Activated CD4-positive, alpha-beta T cell treated with anti-CD3 and anti-CD28 coated beads, Interleukin-2, amount 50 U/mL, for 16 hours (primary cell): ENCODE data around the gene LARGE1.

Experiments
- DNase-seq: peaks from one replicate; pipeline ENCODE4 v3.0.0-alpha.2; 2020

The LARGE1 gene

DNA sequence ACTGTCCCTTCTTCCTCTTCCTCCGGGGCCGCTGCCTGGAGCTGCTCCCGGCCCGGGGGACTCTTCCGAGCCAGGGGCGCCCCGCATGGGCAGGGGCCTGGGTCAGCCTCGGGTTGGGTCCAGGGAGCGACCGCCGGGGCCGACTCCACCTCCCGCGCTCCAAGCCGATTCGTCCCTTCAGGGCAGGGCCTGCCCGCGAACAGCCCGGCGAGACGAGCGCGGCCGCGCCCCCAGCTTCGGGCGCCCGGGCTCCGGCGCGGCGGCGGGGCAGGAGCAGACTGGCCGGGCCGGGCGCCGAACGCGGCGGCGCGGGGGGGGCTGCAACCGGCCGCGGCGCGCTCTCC is at the start of gene LARGE1:
TSS of gene LARGE1 (minus strand) at position 280 of the 344 bp plus-strand sequence.
- DNase-seq, result no peak

DNA sequence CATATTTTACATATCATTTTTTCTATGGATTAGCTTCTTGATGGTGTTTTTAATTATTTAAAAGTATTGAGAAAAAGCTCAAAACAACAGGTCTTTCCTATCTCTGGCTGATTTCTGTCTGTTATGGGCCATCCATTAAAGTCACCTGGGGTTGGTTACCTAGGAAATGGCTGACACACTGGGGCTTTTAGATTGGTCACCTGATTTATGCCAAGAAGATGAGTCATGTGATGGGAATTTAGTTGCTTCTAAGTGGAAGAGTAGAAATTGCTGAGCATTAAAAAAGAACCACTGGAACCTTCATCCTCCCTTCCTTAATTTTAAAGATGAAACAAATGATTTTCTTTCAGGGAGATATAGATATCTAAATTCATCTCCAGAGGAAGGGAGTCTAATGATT is 48.8 kb upstream of the LARGE1 start:
- no peak for DNase-seq

DNA sequence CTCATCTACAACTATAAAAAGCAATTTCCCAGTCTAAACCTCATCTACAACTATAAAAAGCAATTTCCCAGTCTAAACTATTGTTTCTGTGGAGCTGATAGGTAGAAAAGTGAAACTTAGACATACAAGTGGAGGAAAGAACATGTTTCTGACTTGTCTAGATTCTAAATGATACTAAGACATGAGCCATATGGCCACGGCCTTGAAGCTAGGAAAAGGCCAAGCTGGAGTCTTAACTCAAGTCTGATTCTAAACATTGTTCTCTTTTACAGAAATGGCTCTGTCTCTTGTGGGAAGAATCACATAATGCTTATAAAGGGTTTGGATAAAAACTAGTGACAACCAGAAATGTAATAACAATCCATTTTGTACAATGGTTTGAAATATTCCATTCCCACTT is 43.8 kb upstream of the LARGE1 start:
- DNase-seq, result no peak

DNA sequence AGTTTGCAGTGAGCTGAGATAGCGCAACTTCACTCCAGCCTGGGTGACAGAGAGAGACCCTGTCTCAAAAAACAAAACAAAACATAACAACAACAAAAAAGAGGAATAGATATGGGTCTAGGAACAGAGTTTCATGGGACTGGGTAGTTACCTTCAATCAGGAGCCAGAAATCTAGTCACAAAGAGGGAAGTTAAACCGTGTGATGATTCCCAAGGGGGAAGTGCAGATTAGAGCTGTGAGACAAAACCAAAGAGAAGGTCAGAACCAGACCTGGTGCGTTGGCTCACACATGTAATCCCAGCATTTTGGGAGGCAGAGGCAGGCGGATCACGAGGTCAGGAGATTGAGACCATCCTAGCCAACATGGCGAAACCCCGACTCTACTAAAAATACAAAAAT is 42.1 kb upstream of the LARGE1 start:
- DNase-seq, result no peak

DNA sequence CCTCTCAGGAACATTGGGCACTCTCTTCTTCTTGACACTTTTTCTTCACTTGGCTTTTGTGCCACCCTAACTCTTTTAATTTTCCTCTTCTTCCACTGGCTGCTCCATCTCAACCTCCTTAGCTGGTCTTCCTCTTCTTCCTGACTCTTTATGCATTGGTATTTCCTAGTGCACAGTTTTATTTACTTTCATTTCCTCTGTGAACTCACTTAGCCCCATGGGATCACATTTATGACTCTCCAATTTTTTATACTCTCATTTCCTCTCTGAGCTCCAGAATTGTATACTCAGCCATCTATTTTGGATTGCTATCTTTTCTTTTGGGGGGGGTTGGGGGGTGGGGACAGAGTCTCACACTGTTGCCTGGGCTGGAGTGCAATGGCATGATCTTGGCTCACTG is 38.5 kb upstream of the LARGE1 start:
- no peak for DNase-seq

DNA sequence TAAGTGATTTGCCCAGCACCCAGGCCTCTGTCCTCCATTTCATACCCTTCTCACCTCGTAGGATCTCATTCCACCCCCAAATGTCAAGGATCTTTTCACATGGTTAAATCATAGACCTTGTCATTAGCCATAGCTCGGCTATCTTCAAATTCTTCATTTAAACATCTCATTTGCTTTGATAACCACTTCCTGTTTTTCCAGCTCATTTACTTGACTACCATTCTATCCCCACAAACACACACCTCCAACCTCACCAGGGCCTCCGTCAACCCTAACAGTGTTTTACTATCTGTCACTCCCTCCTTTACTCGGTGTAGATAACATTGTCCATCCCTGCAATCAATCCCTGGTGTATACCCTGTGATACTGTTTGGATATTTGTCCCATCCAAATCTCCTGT is 36.8 kb upstream of the LARGE1 start:
- no peak for DNase-seq

DNA sequence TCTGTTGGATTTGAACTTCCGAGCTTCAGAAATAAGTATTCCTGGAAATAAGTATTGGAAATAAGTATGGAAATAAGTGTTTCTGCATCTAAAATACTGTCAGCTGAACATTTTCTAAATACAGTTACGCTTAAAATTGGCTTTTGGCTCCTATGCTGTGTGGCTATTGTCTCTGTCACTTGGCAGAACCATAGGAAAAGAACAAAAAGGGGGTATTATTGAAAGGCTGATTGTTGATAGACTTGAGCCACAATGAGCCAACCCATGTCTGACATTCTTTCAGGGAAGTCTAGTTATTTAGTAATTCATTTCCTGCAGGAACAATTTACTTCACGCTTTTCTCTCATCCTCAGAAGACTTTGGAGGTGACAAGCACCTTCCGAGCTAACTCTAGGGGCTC is 32.5 kb upstream of the LARGE1 start:
- no peak for DNase-seq

DNA sequence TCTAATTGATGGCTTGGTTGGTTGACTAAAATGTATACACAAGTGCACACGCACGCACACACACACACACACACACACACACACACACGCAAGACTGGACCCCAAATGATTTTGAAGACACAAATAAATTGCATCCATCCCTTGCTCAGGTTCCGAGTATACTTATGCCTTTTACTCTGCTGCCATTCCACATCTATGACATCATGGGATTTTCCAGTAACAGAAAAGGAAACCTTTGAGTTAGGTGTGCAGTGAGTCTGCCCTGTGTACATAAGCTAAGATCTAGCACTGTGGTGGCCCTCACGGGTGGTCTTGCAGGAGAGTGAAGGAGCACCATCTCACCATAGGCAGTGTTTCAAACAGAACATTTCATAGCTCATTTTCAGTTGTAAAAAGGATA is 20.5 kb upstream of the LARGE1 start:
- DNase-seq, result no peak

DNA sequence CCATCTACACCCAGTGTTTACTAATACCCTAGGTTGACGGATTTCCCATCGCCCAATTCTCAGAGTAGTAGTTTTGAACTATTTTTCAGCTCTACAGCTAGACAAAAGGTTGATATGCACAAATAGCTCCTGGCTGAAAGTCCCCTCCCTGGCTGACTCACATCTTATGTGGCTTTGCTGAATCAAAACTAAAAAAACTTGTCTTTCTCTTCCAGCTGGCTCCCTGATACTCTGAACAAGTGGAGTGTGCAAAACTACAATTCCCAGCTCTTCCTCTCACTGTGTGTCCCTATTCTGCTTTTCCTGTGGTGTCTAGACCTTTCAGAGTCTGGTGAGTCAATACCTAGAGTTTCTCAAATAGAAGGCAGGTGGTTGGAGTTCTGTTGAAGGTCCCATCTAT is 12.7 kb upstream of the LARGE1 start:
- no peak for DNase-seq

DNA sequence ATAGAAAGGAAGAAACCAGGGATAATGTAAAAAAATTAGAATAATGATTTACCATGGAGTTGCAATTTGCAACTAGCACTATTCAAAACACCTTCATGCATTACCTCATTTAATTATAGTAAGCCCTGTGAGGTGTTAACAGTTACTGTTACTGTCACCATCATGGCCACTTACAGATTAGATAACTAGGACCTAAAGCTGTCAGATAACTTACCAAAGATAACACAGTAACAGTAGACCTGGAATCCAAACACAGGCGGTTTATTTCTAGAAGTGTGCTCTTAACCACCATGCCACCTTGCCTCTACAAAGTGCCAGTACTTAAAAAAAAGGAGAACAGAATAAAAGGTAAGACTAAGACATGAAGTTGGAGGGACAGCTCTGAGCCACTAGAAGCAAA is 11.1 kb upstream of the LARGE1 start:
- DNase-seq, result no peak

DNA sequence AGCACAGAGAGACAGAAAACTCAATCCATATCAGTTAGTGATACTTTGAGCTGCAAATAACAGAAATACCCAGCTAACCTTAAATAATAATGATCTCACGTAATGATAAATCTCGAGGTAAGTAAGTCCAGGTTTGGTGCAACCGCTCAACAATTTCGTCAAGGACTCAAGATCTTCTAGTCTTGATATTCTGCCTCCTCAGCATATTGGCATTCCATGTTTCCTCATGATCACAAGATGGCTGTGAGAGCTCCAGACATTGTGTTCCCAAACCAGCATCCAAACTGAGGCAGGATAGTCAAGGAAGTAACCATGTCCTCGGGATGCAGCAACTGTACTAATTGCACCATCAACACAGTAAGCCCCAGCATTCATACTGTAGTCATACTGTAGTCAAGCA is 7.5 kb upstream of the LARGE1 start:
- DNase-seq, result no peak

DNA sequence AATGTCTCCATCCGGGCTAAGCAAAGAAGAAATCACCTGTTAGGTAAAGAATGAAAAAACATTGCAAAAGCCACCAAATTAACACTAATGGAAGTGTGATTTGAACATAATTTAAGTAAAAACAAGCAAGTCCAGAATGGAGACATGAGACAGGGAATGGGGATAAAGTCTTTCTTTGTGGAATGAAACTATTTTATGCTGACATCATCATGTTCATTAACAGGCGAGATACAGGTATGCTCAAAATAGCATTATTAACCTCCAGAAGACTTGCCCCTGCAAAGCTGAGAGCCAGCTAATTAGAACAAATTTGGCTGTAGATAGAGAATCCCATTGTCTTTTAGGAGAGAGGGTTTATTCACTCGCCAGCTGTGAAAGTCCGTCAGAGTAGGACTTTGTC is 4.9 kb upstream of the LARGE1 start:
- DNase-seq, result no peak

DNA sequence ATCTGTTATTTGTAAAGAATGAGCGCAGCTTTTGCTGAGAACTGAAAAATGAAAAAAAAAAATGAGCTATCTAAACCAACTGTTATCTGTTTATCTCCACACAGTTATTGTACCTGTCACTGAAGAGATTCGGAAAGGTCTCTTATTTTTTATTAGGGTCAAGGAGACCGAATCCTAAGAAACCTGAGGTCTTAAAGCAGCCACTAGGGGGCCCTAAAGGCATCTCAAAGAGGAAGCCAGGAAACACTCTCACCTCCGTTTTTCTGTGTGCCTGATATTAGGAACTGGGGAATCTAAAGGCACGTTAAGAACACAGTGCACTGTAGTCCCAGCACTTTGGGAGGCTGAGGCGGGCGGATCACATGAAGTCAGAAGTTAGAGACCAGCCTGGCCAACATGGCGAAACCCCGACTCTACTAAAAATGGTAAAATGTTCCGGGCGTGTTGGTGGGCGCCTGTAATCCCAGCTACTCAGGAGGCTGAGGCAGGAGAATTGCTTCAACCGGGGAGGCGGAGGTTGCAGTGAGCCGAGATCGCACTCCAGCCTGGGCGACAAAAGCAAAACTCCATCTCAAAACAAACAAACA is 3.5 kb upstream of the LARGE1 start:
- DNase-seq, result peak; percentile 48

DNA sequence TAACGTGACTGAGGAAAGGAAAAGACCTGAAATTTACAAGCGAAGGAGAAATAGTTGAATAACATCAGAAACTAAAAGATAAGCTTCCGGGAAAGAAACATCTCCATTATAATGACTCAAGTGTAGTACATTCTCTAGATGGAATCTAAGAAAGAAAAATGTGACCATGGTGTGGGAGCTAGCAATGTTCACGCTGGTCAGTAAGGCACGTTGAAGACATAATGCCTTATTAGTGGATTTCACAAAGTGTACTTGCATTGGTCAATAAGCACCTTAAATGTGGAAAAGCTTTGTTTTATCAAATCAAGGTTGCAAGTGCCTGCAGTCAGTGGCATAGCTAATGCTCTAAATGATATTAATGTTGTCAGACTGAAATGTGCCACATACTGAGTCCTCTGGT is 2.8 kb upstream of the LARGE1 start:
- DNase-seq, result no peak

DNA sequence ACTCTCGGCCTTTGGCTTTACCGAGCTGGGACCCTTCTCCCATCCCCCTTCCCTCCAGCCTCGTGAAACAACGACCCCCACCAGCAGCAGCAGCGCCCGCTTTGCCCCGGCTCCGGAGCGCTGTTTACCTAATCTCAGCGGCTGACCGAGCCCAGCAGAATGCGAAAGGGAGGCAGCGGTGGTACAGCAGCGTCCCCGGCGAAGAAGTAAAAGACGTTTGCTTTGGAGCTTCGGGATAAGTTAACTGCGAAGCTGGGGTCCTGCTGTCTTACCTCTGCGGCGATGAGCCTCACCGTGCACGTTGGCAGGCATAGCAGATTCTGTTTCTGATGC is 2.0 kb upstream of the LARGE1 start:
- no peak for DNase-seq

DNA sequence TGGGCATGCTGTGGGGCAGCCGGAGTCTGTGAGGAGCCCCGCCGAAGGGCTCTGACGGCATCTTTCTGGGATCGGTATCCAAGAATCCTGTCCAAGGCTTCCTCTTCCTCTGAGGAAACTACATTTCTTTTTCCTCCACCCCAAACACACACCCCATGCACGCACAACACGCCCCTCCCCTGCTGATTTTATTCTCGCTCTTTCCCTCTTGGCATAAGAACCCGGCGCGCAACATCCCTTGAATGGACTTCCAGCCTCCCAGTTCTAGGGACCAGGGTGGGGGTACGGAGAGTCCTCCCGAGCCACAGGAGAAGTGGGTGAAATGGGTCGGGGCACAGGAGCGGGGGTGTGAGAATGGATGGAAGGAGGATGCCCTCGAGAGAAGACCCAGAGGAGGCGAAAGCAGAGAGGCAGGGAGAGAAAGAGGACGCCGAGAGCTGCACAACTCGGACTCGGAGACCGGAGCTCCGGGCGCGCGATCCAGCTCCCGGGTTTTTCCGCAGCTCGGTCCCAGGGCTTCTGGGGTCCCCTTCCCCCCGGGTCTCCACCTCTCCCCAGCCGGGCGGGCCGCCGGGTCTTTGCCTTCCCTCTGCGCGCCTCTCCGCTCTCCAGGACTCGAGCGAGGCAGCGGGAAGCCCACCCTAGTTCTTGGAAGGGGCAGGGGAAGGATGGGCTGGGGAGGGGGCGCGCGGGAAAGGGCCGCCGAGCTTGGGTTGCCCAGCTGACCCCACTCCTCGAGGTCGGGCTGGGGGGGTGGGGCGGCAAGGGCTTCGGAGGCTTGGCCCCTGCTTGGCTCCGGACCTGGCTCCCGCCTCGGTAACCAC is 1.5 kb upstream of the LARGE1 start:
- no peak for DNase-seq

DNA sequence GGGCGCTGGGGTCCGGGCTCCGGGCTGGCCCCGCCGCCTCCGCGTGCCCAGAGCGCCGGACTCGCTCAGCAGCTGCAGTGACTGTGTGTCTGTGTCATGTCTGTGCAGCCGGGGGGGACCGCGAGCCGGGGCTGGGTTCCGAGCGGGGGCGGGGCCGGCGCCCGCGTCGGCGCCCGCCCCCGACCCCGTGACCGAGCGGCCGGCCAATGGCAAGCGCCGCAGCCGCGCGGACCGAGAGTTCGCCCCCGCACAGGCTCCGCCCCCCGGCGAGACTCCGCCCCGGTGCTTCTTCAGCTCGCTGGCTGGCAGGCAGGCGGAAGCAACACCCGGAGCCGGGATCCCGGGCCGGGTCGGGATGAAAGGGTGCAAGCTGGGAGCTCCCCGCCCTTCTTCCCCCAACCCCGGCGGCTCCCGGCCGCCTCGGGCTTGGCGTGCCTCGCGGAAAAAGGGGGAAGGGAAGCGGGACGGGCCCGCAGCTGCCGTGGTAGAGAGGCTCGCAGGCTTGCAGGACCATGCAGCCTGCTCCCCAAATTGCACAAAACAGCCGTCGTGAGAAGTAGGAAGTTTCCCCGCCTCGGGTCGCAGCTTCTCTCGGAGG is 750 bp upstream of the LARGE1 start:
- DNase-seq, result peak; percentile 89

DNA sequence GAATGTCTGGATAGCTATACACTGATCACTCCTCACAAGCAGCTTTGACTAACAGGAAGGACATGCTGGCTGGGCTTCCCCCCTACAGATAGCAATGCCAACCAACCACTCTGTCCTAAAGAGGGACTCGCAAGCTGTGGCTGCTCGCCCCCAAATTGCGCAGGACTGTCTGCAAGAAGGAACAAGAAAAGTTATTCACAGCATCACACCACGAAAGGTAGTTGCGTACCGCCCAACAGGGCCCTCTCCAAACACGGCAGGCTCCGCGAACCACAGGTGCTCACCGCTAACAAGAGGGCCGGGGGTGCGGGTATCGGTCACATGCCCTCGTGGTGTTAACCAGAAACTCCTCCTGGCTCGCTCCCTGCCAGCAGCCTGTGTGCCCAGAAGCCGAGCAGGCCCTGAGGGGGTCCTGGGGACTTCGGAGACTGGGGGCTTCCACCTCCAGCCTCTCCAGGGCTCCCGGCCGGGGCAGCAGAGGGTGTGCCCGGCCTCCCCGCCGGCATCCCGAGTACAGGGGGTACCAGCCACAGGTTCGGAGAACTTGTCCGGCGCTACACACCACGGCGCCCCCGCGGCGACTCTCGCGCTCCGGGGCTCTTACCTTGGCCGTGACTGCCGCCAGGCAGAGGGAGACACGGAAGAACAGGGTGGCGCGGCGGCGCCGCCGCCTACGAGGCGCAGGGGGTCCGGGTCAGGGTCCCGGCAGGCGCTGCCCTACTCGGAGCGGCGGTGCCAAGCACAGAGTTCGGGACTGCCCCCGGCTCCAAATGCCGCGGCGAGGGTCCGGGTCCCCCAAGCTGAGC is 682 bp downstream of the LARGE1 start:
- no peak for DNase-seq

DNA sequence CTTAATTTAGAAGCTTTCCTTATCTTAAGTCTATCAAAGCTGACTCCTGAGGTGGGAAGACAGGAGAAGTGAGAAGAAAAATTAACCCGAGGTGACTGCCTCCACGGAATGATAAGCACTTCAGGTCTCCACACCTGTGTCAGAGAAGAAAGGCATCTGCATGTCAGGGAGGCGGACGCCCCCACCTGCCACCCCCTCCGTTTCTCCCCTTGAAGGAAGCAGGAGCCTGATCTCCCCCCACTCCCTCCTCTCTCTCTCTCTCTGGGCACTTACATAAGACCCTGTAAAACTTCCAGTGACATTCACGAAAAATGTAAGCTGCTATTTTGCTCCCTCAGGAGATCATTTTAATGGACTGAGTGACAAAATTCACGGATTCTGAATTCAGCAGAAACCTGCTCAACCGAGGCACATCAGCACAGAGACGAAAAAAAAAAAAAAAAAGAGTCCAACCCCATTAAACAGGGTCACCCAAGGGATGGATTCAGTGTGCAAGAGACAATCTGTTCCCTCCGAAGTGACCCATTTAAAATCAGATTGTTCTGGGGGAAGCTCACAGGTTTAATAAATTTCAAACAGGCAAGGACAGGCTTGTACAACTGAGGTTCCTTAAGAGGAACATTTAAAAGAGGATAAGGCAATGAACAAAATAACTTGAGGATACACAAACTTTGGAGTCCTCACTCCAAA is 1.5 kb downstream of the LARGE1 start:
- no peak for DNase-seq

DNA sequence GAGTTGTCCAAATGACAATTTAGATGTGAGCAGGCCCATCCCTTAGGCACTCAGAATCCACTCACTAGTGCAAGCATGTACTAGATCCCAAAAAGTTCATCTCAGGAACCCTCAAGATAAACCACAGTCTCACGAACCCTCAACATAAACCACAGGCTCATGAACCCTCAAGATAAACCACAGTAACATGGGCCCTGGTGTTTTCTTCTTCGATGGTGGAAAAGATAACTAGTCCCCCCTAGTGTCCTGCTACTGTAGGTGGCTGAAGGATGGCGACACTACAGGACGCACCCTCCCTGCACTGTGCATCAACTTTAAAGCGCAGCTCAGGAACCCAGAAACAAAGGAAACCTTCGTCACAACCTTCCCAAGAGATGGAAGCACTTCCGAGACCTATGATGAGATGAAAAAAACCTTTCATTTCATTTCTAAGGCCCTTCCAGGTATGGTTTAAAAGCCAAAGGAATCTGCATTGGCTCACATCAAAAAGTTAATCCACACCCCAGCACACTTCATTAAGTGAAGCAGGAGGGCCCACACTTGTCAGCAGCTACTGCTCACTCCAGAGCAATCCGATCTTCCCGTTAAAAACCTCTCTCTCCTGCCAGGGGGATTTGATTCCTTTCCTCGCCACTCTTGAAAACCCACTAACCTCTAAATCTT is 2.4 kb downstream of the LARGE1 start:
- DNase-seq, result no peak

DNA sequence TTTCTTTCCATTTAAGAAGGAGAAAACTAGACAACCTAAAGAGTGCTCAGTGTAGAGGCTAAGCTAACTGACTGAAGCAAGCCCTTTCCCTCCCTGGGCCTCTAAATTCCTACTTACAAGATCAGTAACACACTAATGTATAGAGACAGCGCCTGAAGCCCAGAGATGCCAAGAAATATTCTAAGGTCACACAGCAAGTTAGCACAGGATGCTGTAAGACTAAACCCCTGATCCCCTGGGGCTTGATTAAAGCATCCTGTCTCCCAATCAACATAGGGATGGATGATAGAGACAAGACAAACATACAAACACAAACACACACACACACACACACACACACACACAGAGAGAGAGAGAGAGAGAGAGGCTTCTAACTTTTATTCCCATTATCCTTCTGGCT is 5.6 kb downstream of the LARGE1 start:
- DNase-seq, result no peak

DNA sequence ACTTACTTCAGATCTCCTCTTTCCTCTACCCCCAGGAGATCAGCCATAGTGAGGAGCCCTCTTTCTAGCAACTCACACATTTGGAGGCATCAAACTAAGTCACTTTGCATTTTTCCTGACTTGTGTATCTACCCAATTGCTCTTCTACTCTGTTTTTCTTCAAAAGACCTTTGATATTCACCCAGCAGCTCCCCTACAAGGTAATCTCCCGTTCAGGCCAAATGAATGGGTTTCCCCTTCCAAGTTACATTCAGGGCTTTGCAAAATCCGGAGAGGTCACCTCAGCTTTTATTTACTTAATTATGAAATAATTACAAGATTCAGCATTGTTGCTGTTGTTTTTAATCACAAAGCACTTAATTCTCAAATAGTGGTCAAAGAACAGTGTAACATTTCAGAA is 6.1 kb downstream of the LARGE1 start:
- DNase-seq, result no peak

DNA sequence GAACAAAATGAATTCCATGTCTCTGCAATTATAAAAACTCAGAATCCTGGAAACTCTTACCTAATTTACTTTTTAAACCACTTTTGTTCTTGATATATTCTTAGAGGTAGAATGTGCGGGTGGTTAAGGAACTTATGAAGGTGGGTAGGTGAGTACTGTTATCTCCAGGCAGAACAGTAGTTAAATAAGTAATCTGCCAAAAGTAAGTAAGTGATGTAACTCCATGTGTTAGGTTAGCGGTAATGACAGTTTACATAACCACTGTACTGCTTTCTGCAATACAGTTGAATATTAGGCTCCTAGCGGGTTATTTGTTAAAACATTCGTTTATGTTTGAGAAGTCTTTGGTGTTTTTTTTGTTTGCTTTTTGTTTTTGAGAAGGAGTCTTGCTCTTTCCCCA is 7.1 kb downstream of the LARGE1 start:
- no peak for DNase-seq
